Hematopoietic multipotent progenitor cell (in vitro differentiated cells): Measurements from ENCODE around the gene CD4. TPM values are rescaled to one million over a fixed set of nuclear protein-coding genes. Genes with fewer than 3 reads are reported as not detected.

Source experiments
- DNase-seq, 3 donors: peaks; one replicate each; pipeline ENCODE4 v3.0.0-alpha.2; 2011 to 2015; ENCODE audit warnings: low read depth in 2 of 3, low spot score in 2 of 3
- total RNA-seq: library from RNA; depleted of rRNA; stranded (reverse); fragments of >200 nt; gene quantifications from one replicate; pipeline ENCODE4 v1.2.3, GENCODE V29; 2012

The CD4 gene
- total RNA-seq, 1 donor = 3.8 TPM

GRCh38 chr12:6840761-6841515, 51.6 kb downstream of the CD4 start, which contains the start of gene GNB3:
TSS of gene GNB3 (plus strand) at chr12:6840925. CDS start at chr12:6841288, 363 bp downstream.
- DNase-seq = no peak

DNA sequence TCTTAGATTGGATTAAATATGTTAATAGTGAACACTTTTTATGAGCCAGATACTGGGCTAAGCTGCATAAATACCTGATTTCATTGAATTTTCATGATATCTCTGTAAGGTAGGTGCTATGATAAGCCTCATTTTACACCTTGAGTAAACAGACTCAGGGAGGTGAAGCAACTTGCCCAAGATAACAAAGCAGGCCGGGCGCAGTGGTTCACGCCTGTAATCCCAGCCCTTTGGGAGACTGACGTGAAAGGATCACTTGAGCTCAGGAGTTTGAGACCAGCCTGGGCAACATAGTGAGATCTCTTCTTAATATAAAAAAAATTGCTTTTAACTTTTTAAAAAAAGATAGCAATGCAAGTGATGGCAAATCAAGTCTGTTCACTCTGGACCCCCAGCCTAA, 52.7 kb downstream of the CD4 start:
- DNase-seq = no peak

DNA sequence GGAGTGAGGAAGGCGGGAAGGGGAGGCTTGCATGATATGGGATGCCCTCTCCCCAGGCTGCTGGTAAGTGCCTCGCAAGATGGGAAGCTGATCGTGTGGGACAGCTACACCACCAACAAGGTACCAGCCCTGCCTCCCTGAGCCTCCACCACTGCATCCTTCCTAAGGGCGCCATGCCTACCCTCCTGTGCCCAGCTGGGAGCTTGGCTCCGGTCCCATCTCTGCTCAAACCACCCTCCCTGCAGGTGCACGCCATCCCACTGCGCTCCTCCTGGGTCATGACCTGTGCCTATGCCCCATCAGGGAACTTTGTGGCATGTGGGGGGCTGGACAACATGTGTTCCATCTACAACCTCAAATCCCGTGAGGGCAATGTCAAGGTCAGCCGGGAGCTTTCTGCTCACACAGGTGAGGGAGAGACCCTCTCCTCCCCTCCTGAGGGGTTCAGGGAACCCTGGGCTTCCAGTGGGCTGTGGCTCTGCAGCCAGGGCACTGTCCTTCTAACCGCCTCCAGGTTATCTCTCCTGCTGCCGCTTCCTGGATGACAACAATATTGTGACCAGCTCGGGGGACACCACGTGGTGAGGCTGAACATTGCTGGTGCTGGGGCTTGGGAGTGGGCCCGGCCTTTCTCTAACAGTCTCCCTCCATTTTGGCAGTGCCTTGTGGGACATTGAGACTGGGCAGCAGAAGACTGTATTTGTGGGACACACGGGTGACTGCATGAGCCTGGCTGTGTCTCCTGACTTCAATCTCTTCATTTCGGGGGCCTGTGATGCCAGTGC, 54.0 kb downstream of the CD4 start:
- no peak for DNase-seq

DNA sequence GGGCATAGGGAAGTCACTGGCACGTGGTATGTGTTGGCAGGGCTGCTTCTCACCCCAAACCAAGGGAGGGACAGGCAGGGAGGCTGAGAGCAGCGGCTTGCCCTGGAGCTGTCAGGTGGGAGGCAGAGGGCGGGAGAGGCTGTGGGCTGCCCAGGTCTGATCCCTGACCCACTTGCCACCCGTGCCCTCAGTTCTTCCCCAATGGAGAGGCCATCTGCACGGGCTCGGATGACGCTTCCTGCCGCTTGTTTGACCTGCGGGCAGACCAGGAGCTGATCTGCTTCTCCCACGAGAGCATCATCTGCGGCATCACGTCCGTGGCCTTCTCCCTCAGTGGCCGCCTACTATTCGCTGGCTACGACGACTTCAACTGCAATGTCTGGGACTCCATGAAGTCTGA, 56.1 kb downstream of the CD4 start:
- no peak for DNase-seq

GRCh38 chr12:6846316-6846869, 57.1 kb downstream of the CD4 start:
- no peak for DNase-seq

DNA sequence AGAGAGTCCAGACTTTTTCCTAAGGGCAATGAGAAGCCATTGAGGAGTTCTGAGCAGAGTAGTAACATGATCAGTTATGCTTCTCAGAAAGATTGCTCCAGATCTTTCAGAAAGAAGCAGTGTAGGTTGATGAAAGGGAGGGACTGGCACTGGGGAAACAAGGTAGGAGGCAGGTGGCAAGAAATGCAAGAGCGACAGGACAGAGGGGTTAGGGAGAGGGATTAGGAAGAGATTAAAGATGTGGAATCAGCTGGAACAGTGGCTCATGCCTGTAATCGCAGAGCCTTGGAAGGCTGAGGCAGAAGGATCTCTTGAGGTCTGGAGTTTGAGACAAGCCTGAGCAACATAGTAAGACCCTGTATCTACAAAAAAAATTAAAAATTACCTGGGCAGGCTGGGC, 58.3 kb downstream of the CD4 start:
- DNase-seq = no peak

- no peak for DNase-seq
Observed at GRCh38 chr12:6849427-6849826, 60.1 kb downstream of the CD4 start.

DNA sequence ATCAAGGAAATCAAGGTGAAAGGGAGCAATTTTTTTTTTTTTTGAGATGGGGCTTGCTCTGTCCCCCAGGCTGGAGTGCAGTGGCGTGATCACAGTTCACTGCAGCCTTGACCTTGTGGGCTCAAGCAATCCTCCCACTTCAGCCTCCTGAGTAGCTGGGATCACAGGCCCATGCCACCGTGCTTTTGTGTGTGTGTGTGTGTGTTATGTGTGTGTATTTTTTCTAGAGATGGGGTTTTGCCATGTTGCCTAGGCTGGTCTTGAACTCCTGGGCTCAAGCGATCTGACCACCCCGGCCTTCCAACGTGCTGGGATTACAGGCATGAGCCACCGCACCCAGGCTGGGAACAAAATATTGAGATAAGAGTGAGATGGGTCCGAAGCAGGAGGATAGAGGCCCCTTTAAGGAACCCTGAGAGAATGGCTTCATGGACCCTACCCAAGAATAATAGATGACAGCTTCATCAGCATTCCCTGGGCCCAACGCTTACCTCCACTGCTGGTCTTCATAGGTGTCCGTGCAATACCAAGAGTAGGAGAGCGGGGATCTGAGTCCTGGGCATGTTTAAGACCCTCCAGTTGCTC, 60.7 kb downstream of the CD4 start:
- DNase-seq = no peak

GRCh38 chr12:6850796-6851152, 61.4 kb downstream of the CD4 start:
- no peak for DNase-seq

DNA sequence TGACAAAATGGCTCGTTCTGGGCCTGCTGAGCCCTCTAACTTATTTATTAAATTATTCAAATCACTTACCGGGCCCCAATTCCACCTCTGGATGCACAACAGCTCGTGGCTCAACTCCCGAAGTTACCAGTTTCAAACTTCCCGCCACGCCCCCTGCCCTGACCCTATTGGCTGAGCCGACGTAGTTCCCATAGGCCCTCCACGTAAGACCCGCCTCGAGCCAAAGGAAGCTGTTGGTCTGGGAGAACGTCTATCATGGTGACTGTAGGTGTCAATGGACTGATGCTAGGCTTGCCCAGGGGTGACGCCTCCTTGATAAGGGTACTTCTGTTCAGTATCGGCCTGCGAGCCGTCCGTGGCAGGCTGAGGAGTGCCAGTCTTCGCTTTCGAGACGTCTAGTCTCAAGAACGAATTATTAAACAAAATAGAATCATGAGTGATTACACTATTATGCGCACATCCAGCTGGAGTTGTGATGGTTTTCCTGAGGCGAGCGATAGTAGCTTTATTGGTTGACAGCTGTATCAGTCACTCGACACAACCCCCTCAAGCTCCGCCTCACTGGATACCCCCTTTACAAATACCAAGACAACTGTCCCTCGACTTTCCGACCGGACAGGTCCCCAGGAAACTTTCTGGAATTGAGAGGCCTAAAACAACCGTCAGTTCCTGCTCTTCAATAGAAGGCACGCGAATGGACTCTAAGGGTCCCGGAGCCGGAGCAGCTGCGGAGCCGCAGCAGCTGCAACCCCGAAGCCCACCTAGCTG, 62.0 kb downstream of the CD4 start, which contains the start of gene CDCA3:
TSS of gene CDCA3 (minus strand) at position 134 of the 768 bp plus-strand sequence. CDS start 334 bp downstream, outside the sequence.
- peak; percentile 78 to 99 (median 95) for DNase-seq

GRCh38 chr12:6851921-6852650, 62.8 kb downstream of the CD4 start, which contains the start of gene USP5:
TSS of gene USP5 (plus strand) at chr12:6852150. CDS start at chr12:6852180, 30 bp downstream.
- peak; percentile 96 to 100 (median 99) for DNase-seq

DNA sequence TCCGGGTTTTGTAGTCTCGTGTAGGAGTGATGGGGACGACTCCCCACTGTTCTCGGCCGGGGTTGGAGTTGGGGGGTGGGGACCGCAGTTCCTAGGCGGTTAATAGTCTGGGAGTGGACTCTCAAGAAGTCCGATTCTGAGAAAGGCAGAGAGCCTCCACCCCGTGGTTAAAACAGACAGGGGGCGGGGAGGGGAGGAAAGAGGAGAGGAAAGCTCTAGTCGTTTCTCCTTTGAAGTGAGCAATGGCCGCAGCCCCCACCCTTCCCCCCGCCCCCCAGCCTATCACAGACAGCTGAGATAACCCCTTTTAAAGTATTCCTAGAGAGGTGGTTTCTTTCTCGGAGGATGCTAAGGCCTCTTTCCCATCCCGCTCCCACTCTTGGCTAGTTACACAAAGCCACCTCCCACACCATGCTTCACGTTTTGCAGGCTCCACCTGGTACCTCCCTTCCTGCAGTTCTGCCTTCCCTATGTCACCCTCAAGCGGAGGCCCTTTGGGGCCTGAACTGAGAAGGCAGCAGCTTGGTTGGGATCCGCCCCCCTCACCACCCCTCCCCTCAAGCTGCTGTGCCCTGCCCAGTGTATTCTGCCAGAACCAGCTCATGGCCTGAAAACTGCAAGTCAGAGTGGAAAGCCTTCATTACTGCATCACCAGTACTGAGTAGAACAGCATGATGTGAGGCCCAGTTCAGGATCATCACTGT, 63.5 kb downstream of the CD4 start:
- DNase-seq = peak in 1 of 3 donors; percentile 83

DNA sequence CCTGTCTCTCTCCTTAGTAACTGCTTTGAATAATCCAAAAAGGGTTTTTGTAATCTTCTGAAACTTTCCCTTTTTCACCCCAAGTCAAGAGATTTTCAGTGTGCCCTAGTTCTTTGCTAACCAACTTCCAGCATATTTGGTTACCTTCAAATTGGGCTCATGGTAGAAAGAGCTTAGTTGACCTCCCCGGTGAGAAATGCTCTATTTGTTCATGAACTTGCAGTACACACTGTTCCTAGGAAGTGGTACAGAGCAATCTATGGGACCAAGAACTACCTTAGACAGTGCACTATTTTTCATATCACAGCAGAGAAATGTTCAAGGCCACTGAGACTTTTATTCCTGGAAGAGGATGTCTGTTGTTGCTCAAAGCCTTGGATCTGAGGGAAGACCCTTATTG, 64.3 kb downstream of the CD4 start:
- DNase-seq = no peak

DNA sequence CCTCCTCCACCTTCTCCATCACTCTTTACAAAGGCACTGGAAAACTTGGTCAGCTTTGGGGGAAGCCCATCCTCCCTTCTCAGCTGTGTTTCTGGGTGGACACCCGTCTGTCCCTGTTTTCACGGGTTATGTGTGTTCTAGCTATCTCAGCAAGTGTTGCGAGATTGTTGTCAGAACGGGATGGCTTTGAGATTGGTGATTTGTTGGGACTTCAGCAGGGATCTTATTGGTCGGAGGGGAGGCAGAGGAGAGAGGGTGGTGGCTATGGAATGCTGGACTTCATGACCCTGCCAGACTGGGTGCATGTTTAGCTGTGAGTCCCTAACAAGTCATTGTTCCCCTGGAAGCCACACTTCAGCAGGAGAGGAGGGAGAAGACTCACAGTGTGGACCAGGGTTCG, 64.7 kb downstream of the CD4 start:
- no peak for DNase-seq

- no peak for DNase-seq
Observed at GRCh38 chr12:6855322-6855721, 66.0 kb downstream of the CD4 start.

DNA sequence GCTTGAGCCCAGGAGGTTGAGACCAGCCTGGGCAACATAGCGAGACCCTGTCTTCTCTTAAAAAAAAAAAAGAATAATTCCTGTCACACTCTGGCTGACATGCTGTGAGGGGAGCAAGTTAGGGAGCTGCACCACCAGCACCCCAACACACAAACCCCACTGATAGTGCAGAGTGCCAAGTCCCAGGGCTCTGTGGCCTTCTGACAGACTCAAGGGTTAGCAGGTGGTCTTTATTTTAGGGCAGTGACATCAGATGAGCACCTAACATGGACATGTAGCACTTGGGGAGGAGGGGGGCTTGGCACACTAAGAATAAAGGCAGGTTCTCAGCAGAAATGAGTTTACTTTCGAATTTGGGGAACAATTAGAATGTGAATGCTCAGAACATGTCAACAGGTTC, 69.5 kb downstream of the CD4 start:
- no peak for DNase-seq

- DNase-seq = no peak
Observed at GRCh38 chr12:6860116-6860515, 70.8 kb downstream of the CD4 start.

GRCh38 chr12:6860942-6861341, 71.6 kb downstream of the CD4 start:
- no peak for DNase-seq

DNA sequence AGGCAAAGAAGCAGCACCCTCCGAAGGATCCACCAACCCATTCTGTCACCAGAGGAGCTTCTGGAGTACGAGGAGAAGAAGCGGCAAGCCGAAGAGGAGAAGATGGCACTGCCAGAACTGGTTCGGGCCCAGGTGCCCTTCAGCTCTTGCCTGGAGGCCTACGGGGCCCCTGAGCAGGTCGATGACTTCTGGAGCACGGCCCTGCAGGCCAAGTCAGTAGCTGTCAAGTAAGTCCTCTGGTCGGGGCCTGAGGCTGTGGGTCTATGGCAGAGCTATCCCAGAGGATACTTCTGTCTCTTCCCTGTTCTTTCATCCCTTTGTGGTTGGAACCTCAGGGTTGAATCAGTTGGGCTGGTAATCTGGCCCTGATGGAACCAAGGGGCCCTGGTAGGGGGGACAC, 72.1 kb downstream of the CD4 start:
- no peak for DNase-seq
